Dendritic cell treated with granulocyte-macrophage colony-stimulating factor and Interleukin-4, amounts not matched to agents 40 ng/mL and 50 ng/mL, for 4 days (primary cell): ENCODE measurements around the gene LHFPL3.

ENCODE experiments used
- H3K27ac Mint-ChIP-seq: one replicate; pipeline ENCODE4 v1.8.0; 2022; ENCODE audit warnings: mild to moderate bottlenecking, mixed read lengths
- H3K27me3 Mint-ChIP-seq: one replicate; pipeline ENCODE4 v1.8.0; 2022; ENCODE audit warnings: mild to moderate bottlenecking, mixed read lengths
- H3K36me3 Mint-ChIP-seq: one replicate; pipeline ENCODE4 v1.8.0; 2022; ENCODE audit warnings: low read depth, mixed read lengths
- H3K4me1 Mint-ChIP-seq: one replicate; pipeline ENCODE4 v1.8.0; 2022; ENCODE audit warnings: low read depth, mixed read lengths
- H3K4me3 Mint-ChIP-seq: one replicate; pipeline ENCODE4 v1.8.0; 2022; ENCODE audit warnings: mild to moderate bottlenecking, moderate library complexity, mixed read lengths
- H3K9me3 Mint-ChIP-seq: one replicate; pipeline ENCODE4 v1.8.0; 2022; ENCODE audit warnings: mixed read lengths
- intact Hi-C: fragments of 100-400 bp; cut with micrococcal nuclease; formaldehyde crosslinking; loops from one replicate; pipeline ENCODE4 v1.15.0; 2022

The LHFPL3 gene

GRCh38 chr7:104627516-104627915, 299.1 kb downstream of the LHFPL3 start:
- no peaks in the 10 kb centered on the region for H3K4me1 Mint-ChIP-seq
- H3K9me3 Mint-ChIP-seq: no peaks in the 10 kb centered on the region
- no peak overlapping the region for H3K4me3 Mint-ChIP-seq
- no peak overlapping the region for H3K27ac Mint-ChIP-seq
- intact Hi-C loops: no loop called here
- no peaks in the 10 kb centered on the region for H3K36me3 Mint-ChIP-seq
- no peaks in the 10 kb centered on the region for H3K27me3 Mint-ChIP-seq

GRCh38 chr7:104628017-104628416, 299.6 kb downstream of the LHFPL3 start:
- H3K4me3 Mint-ChIP-seq: no peak overlapping the region
- no peaks in the 10 kb centered on the region for H3K4me1 Mint-ChIP-seq
- H3K27ac Mint-ChIP-seq: no peak overlapping the region
- intact Hi-C loops: no loop called here
- no peaks in the 10 kb centered on the region for H3K27me3 Mint-ChIP-seq
- no peaks in the 10 kb centered on the region for H3K9me3 Mint-ChIP-seq
- no peaks in the 10 kb centered on the region for H3K36me3 Mint-ChIP-seq

GRCh38 chr7:104629408-104629807, 301.0 kb downstream of the LHFPL3 start:
- H3K4me3 Mint-ChIP-seq: no peak overlapping the region
- H3K9me3 Mint-ChIP-seq: no peaks in the 10 kb centered on the region
- H3K27ac Mint-ChIP-seq: no peak overlapping the region
- H3K36me3 Mint-ChIP-seq: no peaks in the 10 kb centered on the region
- no peaks in the 10 kb centered on the region for H3K27me3 Mint-ChIP-seq
- H3K4me1 Mint-ChIP-seq: no peaks in the 10 kb centered on the region
- intact Hi-C loops: no loop called here

GRCh38 chr7:104640506-104640905, 312.1 kb downstream of the LHFPL3 start:
- Mint-ChIP-seq H3K9me3 (no peaks in the 10 kb centered on the region), H3K27me3 (peaks cover 7% of the 10 kb centered on the region), H3K36me3 (no peaks in the 10 kb centered on the region), H3K4me1 (no peaks in the 10 kb centered on the region), H3K27ac (no peak overlapping the region), H3K4me3 (no peak overlapping the region)
- intact Hi-C loops: no loop called here

- H3K36me3 Mint-ChIP-seq: no peaks in the 10 kb centered on the region
- intact Hi-C loops: no loop called here
- peaks cover 3% of the 10 kb centered on the region for H3K27me3 Mint-ChIP-seq
- no peaks in the 10 kb centered on the region for H3K4me1 Mint-ChIP-seq
- no peak overlapping the region for H3K27ac Mint-ChIP-seq
- no peak overlapping the region for H3K4me3 Mint-ChIP-seq
- no peaks in the 10 kb centered on the region for H3K9me3 Mint-ChIP-seq
Measured at GRCh38 chr7:104642560-104642959, 314.2 kb downstream of the LHFPL3 start.

- peaks cover 3% of the 10 kb centered on the region for H3K27me3 Mint-ChIP-seq
- H3K36me3 Mint-ChIP-seq: no peaks in the 10 kb centered on the region
- H3K9me3 Mint-ChIP-seq: no peaks in the 10 kb centered on the region
- H3K27ac Mint-ChIP-seq: no peak overlapping the region
- H3K4me1 Mint-ChIP-seq: no peaks in the 10 kb centered on the region
- intact Hi-C loops: no loop called here
- H3K4me3 Mint-ChIP-seq: no peak overlapping the region
Measured at GRCh38 chr7:104643587-104644217, 315.3 kb downstream of the LHFPL3 start.

GRCh38 chr7:104650991-104651640, 322.7 kb downstream of the LHFPL3 start:
- Mint-ChIP-seq H3K27ac (no peak overlapping the region), H3K4me1 (no peaks in the 10 kb centered on the region), H3K36me3 (no peaks in the 10 kb centered on the region), H3K27me3 (peaks cover 3% of the 10 kb centered on the region), H3K9me3 (no peaks in the 10 kb centered on the region), H3K4me3 (no peak overlapping the region)
- intact Hi-C loops: no loop called here

- Mint-ChIP-seq H3K27ac (no peak overlapping the region), H3K4me3 (no peak overlapping the region), H3K36me3 (no peaks in the 10 kb centered on the region), H3K27me3 (peaks cover 3% of the 10 kb centered on the region), H3K4me1 (no peaks in the 10 kb centered on the region), H3K9me3 (no peaks in the 10 kb centered on the region)
- intact Hi-C loops: no loop called here
Measured at GRCh38 chr7:104652434-104652833, 324.0 kb downstream of the LHFPL3 start.

GRCh38 chr7:104652865-104653264, 324.5 kb downstream of the LHFPL3 start:
- intact Hi-C loops: no loop called here
- Mint-ChIP-seq H3K36me3 (no peaks in the 10 kb centered on the region), H3K27me3 (peaks cover 3% of the 10 kb centered on the region), H3K4me1 (no peaks in the 10 kb centered on the region), H3K27ac (no peak overlapping the region), H3K4me3 (no peak overlapping the region), H3K9me3 (no peaks in the 10 kb centered on the region)

GRCh38 chr7:104653825-104654401, 325.5 kb downstream of the LHFPL3 start:
- Mint-ChIP-seq H3K4me3 (no peak overlapping the region), H3K27me3 (peaks cover 2% of the 10 kb centered on the region), H3K4me1 (no peaks in the 10 kb centered on the region), H3K36me3 (no peaks in the 10 kb centered on the region), H3K27ac (no peak overlapping the region), H3K9me3 (no peaks in the 10 kb centered on the region)
- intact Hi-C loops: no loop called here

- intact Hi-C loops: no loop called here
- no peak overlapping the region for H3K27ac Mint-ChIP-seq
Measured at GRCh38 chr7:104655592-104655991, 327.2 kb downstream of the LHFPL3 start.

GRCh38 chr7:104656467-104656866, 328.1 kb downstream of the LHFPL3 start:
- H3K36me3 Mint-ChIP-seq: no peaks in the 10 kb centered on the region
- H3K27ac Mint-ChIP-seq: no peak overlapping the region
- intact Hi-C loops: no loop called here
- peaks cover 1% of the 10 kb centered on the region for H3K27me3 Mint-ChIP-seq
- H3K4me3 Mint-ChIP-seq: no peak overlapping the region
- no peaks in the 10 kb centered on the region for H3K4me1 Mint-ChIP-seq
- H3K9me3 Mint-ChIP-seq: no peaks in the 10 kb centered on the region

More at GRCh38 chr7:104655592-104655991, 327.2 kb downstream of the LHFPL3 start:
- Mint-ChIP-seq H3K4me1 (no peaks in the 10 kb centered on the region), H3K27me3 (peaks cover 1% of the 10 kb centered on the region), H3K36me3 (no peaks in the 10 kb centered on the region), H3K4me3 (no peak overlapping the region), H3K9me3 (no peaks in the 10 kb centered on the region)

- Mint-ChIP-seq H3K9me3 (no peaks in the 10 kb centered on the region), H3K36me3 (no peaks in the 10 kb centered on the region), H3K27me3 (no peaks in the 10 kb centered on the region), H3K27ac (no peak overlapping the region), H3K4me1 (no peaks in the 10 kb centered on the region), H3K4me3 (no peak overlapping the region)
- intact Hi-C loops: no loop called here
Measured at GRCh38 chr7:104657134-104657533, 328.7 kb downstream of the LHFPL3 start.

GRCh38 chr7:104661575-104661974, 333.2 kb downstream of the LHFPL3 start:
- H3K4me1 Mint-ChIP-seq: no peaks in the 10 kb centered on the region
- H3K4me3 Mint-ChIP-seq: no peak overlapping the region
- intact Hi-C loops: no loop called here
- H3K27ac Mint-ChIP-seq: no peak overlapping the region
- no peaks in the 10 kb centered on the region for H3K36me3 Mint-ChIP-seq
- no peaks in the 10 kb centered on the region for H3K27me3 Mint-ChIP-seq
- no peaks in the 10 kb centered on the region for H3K9me3 Mint-ChIP-seq
